ENCODE results near the gene NDUFB2. TPM values are rescaled to one million over a fixed set of nuclear protein-coding genes. Genes with fewer than 3 reads are reported as not detected.

NDUFB2 gene
- total RNA-seq, 4 donors from 2014 or later: 69.9 to 284 (median 230) TPM

DNA sequence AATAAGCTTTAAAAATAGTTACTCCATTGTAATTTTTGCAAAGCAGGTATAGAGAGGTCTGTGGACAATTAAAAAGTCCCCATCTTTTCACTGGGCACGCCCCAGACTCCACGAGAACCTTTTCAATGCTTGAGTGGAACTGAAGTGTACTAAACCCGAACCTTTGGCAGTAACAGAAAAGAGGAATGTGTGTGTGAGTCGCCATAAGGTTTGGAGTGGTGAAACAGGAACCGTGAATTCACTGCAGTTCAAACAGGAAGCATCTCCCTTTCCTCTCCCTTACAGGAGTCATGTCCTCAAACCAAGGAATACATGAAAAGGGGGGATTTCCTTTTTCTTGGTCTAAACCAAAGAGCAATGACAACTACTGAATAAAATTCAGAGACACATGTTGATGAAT, 23.2 kb downstream of the NDUFB2 start:
- Histone ChIP-seq H3K36me3 (no peaks in the 10 kb centered on the region), H3K27ac (no peak overlapping the region), H3K4me3 (no peak overlapping the region), H3K4me1 (no peaks in the 10 kb centered on the region), H3K27me3 (no peaks in the 10 kb centered on the region), H3K9me3 (no peaks in the 10 kb centered on the region)
- DNase-seq: no peak
- in situ Hi-C loops (cut with MboI; ENCODE audit: low pct_ligation_motif_present in 1 of 4, low pct_unique_long_range_greater_than_20kb in 1 of 4, low sequenced_read_pairs in 3 of 4) (no loop called here), intact Hi-C loops (cut with DNase I; ENCODE audit: low total_unique reads) (no loop called here)
- WGBS, 2 donors (ENCODE audit: low coverage in 1 of 2): 81 to 84% methylated on average over 5 of the region's 5 CpGs
- TF ChIP-seq EP300 (IDR thresholded peaks at IDR 0.05; ENCODE audit: low read depth) (no peak), POLR2A (IDR thresholded peaks at IDR 0.05) (no peak), POLR2AphosphoS5 (IDR thresholded peaks at IDR 0.05) (no peak)
- TF ChIP-seq, protein P1, sequence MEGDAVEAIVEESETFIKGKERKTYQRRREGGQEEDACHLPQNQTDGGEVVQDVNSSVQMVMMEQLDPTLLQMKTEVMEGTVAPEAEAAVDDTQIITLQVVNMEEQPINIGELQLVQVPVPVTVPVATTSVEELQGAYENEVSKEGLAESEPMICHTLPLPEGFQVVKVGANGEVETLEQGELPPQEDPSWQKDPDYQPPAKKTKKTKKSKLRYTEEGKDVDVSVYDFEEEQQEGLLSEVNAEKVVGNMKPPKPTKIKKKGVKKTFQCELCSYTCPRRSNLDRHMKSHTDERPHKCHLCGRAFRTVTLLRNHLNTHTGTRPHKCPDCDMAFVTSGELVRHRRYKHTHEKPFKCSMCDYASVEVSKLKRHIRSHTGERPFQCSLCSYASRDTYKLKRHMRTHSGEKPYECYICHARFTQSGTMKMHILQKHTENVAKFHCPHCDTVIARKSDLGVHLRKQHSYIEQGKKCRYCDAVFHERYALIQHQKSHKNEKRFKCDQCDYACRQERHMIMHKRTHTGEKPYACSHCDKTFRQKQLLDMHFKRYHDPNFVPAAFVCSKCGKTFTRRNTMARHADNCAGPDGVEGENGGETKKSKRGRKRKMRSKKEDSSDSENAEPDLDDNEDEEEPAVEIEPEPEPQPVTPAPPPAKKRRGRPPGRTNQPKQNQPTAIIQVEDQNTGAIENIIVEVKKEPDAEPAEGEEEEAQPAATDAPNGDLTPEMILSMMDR (IDR thresholded peaks at IDR 0.05): no peak

DNA sequence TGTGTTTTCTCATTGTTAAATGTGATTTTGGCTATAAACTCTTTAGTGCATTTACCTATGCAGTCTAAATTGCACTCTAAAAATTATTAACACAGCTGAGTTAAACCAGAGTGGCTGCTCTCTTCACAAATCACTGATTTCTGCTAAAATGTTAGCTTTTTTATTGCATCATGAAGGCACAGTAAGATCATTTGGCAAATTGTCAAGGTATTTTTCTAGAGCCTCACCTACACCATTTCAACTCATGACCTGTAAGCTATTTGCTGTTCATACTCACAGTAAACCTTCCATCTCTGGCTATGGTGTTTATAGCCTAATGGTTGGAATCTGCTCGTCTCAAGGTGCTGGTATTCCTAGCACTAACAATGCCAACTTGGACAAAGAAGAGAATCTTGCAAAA, 25.7 kb downstream of the NDUFB2 start:
- 63 to 71% methylated on average over 1 of the region's 1 CpG for WGBS, 2 donors (ENCODE audit: low coverage in 1 of 2)
- Histone ChIP-seq H3K9me3 (no peaks in the 10 kb centered on the region), H3K4me3 (no peak overlapping the region), H3K4me1 (no peaks in the 10 kb centered on the region), H3K36me3 (peaks cover 0 to 9% (median 0%) of the 10 kb centered on the region in 4 donors), H3K27ac (no peak overlapping the region), H3K27me3 (no peaks in the 10 kb centered on the region)
- DNase-seq: no peak
- in situ Hi-C loops (cut with MboI; ENCODE audit: low pct_ligation_motif_present in 1 of 4, low pct_unique_long_range_greater_than_20kb in 1 of 4, low sequenced_read_pairs in 3 of 4) (no loop called here), intact Hi-C loops (cut with DNase I; ENCODE audit: low total_unique reads) (no loop called here)
- TF ChIP-seq POLR2AphosphoS5 (IDR thresholded peaks at IDR 0.05) (no peak), EP300 (IDR thresholded peaks at IDR 0.05; ENCODE audit: low read depth) (no peak), POLR2A (IDR thresholded peaks at IDR 0.05) (no peak)
- TF ChIP-seq, protein P1 (IDR thresholded peaks at IDR 0.05): no peak

DNA sequence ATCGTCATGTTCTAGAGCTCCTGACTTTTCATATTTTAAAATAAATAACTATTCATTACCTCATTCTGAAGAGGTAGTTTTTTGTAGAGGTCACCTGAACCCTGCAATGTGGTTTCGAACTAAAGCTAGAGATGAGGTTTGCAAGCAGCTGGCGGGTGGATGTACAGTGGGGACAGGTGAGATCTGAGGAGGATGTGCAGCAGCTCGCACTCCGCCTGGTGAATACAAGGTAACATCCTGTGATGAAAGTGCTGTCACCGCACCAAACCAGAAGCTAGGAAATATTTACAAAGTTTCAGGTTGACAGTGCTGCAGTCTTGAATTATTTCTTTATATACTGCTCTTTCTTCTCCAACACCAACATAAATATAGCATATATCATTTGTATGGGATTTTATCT, 26.5 kb downstream of the NDUFB2 start:
- Histone ChIP-seq H3K4me3 (no peak overlapping the region), H3K4me1 (no peaks in the 10 kb centered on the region), H3K27ac (no peak overlapping the region), H3K36me3 (peaks cover 0 to 9% (median 0%) of the 10 kb centered on the region in 4 donors), H3K9me3 (no peaks in the 10 kb centered on the region), H3K27me3 (no peaks in the 10 kb centered on the region)
- DNase-seq: no peak
- intact Hi-C loops (cut with DNase I; ENCODE audit: low total_unique reads): no loop called here
- in situ Hi-C loops (cut with MboI; ENCODE audit: low pct_ligation_motif_present in 1 of 4, low pct_unique_long_range_greater_than_20kb in 1 of 4, low sequenced_read_pairs in 3 of 4): no loop called here
- TF ChIP-seq POLR2AphosphoS5 (IDR thresholded peaks at IDR 0.05) (no peak), EP300 (IDR thresholded peaks at IDR 0.05; ENCODE audit: low read depth) (no peak), POLR2A (IDR thresholded peaks at IDR 0.05) (no peak)
- TF ChIP-seq, protein P1 (IDR thresholded peaks at IDR 0.05): no peak
- 83 to 88% methylated on average over 6 of the region's 6 CpGs for WGBS, 2 donors (ENCODE audit: low coverage in 1 of 2)

DNA sequence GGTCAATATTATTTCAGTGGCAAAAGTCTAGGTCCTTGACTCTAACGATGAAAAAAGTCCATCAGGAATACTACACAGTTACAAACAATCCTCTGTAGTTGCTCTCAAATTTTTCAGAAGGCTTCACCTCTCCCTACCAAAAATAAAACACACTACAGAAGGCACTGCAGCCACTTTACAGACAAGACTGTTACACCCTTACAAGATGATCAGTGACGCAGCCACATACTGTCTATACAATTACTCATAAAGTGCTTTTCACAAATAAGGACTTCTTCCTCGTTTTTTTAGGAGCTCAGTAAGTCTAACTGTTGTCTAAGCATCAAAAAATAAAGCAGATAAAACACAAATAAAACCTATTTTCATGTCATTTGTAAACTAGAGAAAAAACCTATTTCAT, 27.1 kb downstream of the NDUFB2 start:
- intact Hi-C loops (cut with DNase I; ENCODE audit: low total_unique reads): no loop called here
- no peak for DNase-seq
- TF ChIP-seq POLR2A (IDR thresholded peaks at IDR 0.05) (no peak), EP300 (IDR thresholded peaks at IDR 0.05; ENCODE audit: low read depth) (no peak)
- Histone ChIP-seq H3K27ac (no peak overlapping the region), H3K36me3 (peaks cover 0 to 9% (median 0%) of the 10 kb centered on the region in 4 donors), H3K9me3 (no peaks in the 10 kb centered on the region), H3K27me3 (no peaks in the 10 kb centered on the region), H3K4me3 (no peak overlapping the region), H3K4me1 (no peaks in the 10 kb centered on the region)
- in situ Hi-C loops (cut with MboI; ENCODE audit: low pct_ligation_motif_present in 1 of 4, low pct_unique_long_range_greater_than_20kb in 1 of 4, low sequenced_read_pairs in 3 of 4): no loop called here
- 76 to 80% methylated on average over 3 of the region's 3 CpGs for WGBS, 2 donors (ENCODE audit: low coverage in 1 of 2)

- 100% methylated on average over 1 of the region's 1 CpG for WGBS, 2 donors (ENCODE audit: low coverage in 1 of 2)
- TF ChIP-seq, protein P1 (IDR thresholded peaks at IDR 0.05): no peak
- no peak for TF ChIP-seq EP300 (IDR thresholded peaks at IDR 0.05; ENCODE audit: low read depth)
- Histone ChIP-seq H3K27me3 (no peaks in the 10 kb centered on the region), H3K36me3 (peaks cover 0 to 16% (median 0%) of the 10 kb centered on the region in 4 donors), H3K9me3 (no peaks in the 10 kb centered on the region), H3K4me3 (no peak overlapping the region), H3K27ac (no peak overlapping the region), H3K4me1 (no peaks in the 10 kb centered on the region)
- in situ Hi-C loops (cut with MboI; ENCODE audit: low pct_ligation_motif_present in 1 of 4, low pct_unique_long_range_greater_than_20kb in 1 of 4, low sequenced_read_pairs in 3 of 4) (no loop called here), intact Hi-C loops (cut with DNase I; ENCODE audit: low total_unique reads) (no loop called here)
- DNase-seq: no peak
Measured at GRCh38 chr7:140724706-140725105, 28.2 kb downstream of the NDUFB2 start.

Measured in transverse colon (tissue), 4 donors.